H9 (cell line): Measurements from ENCODE around the gene EGLN1. TPM values are rescaled to one million over a fixed set of nuclear protein-coding genes. Genes with fewer than 3 reads are reported as not detected.
A peak's percentile ranks its signal among the peaks of the same experiment; 100 is the strongest.

Experiments
- DNase-seq: peaks from one replicate; pipeline ENCODE4 v3.0.0-alpha.2; 2017
- H2AFZ ChIP-seq: one replicate; pipeline ENCODE4 v1.6.1; 2013; ENCODE audit warnings: mild to moderate bottlenecking, low read length, control low read depth, moderate library complexity
- H2AK5ac ChIP-seq: 2 replicates; pipeline ENCODE4 v1.6.1; 2013; ENCODE audit warnings: low read length, control low read depth, mixed read lengths; ENCODE audit not compliant: insufficient read length
- H2BK120ac ChIP-seq: one replicate; pipeline ENCODE4 v1.6.1; 2013; ENCODE audit warnings: low read depth, mild to moderate bottlenecking, low read length, control low read depth, inconsistent platforms; ENCODE audit not compliant: poor library complexity, severe bottlenecking
- H2BK12ac ChIP-seq: 2 replicates; pipeline ENCODE4 v1.6.1; 2013; ENCODE audit warnings: low read length, control low read depth, mixed read lengths, low read depth; ENCODE audit not compliant: insufficient read length
- H2BK15ac ChIP-seq: 2 replicates; pipeline ENCODE4 v1.6.1; 2013; ENCODE audit warnings: low read depth, low read length, control low read depth
- H2BK20ac ChIP-seq: one replicate; pipeline ENCODE4 v1.6.1; 2013; ENCODE audit warnings: low read depth, mild to moderate bottlenecking, low read length, control low read depth, inconsistent platforms; ENCODE audit not compliant: poor library complexity, severe bottlenecking
- H2BK5ac ChIP-seq: 2 replicates; pipeline ENCODE4 v1.6.1; 2013; ENCODE audit warnings: low read length, control low read depth, mixed read lengths; ENCODE audit not compliant: insufficient read length
- H3K14ac ChIP-seq: 2 replicates; pipeline ENCODE4 v1.6.1; 2013; ENCODE audit warnings: low read length, control low read depth; ENCODE audit not compliant: insufficient read depth
- H3K18ac ChIP-seq: 2 replicates; pipeline ENCODE4 v1.6.1; 2013; ENCODE audit warnings: low read depth, mild to moderate bottlenecking, mixed read lengths, low read length, control low read depth; ENCODE audit not compliant: insufficient read length
- H3K23ac ChIP-seq: 2 replicates; pipeline ENCODE4 v1.6.1; 2013; ENCODE audit warnings: low read length, control low read depth, mixed read lengths, low read depth; ENCODE audit not compliant: insufficient read length
- H3K23me2 ChIP-seq: 2 replicates; pipeline ENCODE4 v1.6.1; 2013; ENCODE audit warnings: low read depth, mild to moderate bottlenecking, mixed read lengths, low read length, control low read depth; ENCODE audit not compliant: insufficient read length, poor library complexity, severe bottlenecking
- H3K27ac ChIP-seq: 2 replicates; pipeline ENCODE4 v1.5.1; 2013; ENCODE audit warnings: low read length, control low read depth, mixed read lengths, low read depth; ENCODE audit not compliant: insufficient read length
- H3K27me3 ChIP-seq: 2 replicates; pipeline ENCODE4 v1.6.1; 2013; ENCODE audit warnings: low read length, control low read depth, inconsistent platforms; ENCODE audit not compliant: insufficient read depth
- H3K4ac ChIP-seq: 2 replicates; pipeline ENCODE4 v1.6.1; 2013; ENCODE audit warnings: low read depth, mild to moderate bottlenecking, control low read depth, inconsistent platforms, low read length, moderate library complexity
- H3K4me1 ChIP-seq: 2 replicates; pipeline ENCODE4 v1.6.1; 2013; ENCODE audit warnings: low read length, control low read depth, inconsistent platforms; ENCODE audit not compliant: insufficient read depth
- H3K4me2 ChIP-seq: 2 replicates; pipeline ENCODE4 v1.6.1; 2013; ENCODE audit warnings: low read length, control low read depth, mixed read lengths; ENCODE audit not compliant: insufficient read length, insufficient read depth
- H3K56ac ChIP-seq: 2 replicates; pipeline ENCODE4 v1.6.1; 2013; ENCODE audit warnings: low read depth, mild to moderate bottlenecking, mixed read lengths, low read length, control low read depth; ENCODE audit not compliant: insufficient read length
- H3K79me1 ChIP-seq: 2 replicates; pipeline ENCODE4 v1.6.1; 2013; ENCODE audit warnings: low read depth, mild to moderate bottlenecking, moderate library complexity, low read length, control low read depth, inconsistent platforms; ENCODE audit not compliant: insufficient read depth, poor library complexity, severe bottlenecking
- H3K79me2 ChIP-seq: 2 replicates; pipeline ENCODE4 v1.6.1; 2013; ENCODE audit warnings: low read length, control low read depth, inconsistent platforms; ENCODE audit not compliant: insufficient read depth
- H3K9ac ChIP-seq: 2 replicates; pipeline ENCODE4 v1.6.1; 2013; ENCODE audit warnings: low read length, control low read depth, mixed read lengths; ENCODE audit not compliant: insufficient read length; ENCODE audit errors: extremely low read depth
- H3K9me3 ChIP-seq: one replicate; pipeline ENCODE4 v1.6.1; 2013; ENCODE audit warnings: low read depth, low read length, inconsistent platforms; ENCODE audit not compliant: control insufficient read depth
- H3T11ph ChIP-seq: one replicate; pipeline ENCODE4 v1.6.1; 2013; ENCODE audit warnings: mild to moderate bottlenecking, low read length, control low read depth, inconsistent platforms
- H4K20me1 ChIP-seq: one replicate; pipeline ENCODE4 v1.6.1; 2013; ENCODE audit not compliant: control insufficient read depth, insufficient read length, insufficient read depth
- H4K5ac ChIP-seq: 2 replicates; pipeline ENCODE4 v1.6.1; 2013; ENCODE audit warnings: low read depth, mild to moderate bottlenecking, mixed read lengths, low read length, control low read depth; ENCODE audit not compliant: insufficient read length
- H4K8ac ChIP-seq: replicated peaks from 2 replicates; pipeline ENCODE4 v1.6.1; 2013; ENCODE audit warnings: low read length, control low read depth, mixed read lengths, low read depth; ENCODE audit not compliant: insufficient read length
- H4K91ac ChIP-seq: 2 replicates; pipeline ENCODE4 v1.6.1; 2013; ENCODE audit warnings: low read depth, mild to moderate bottlenecking, moderate library complexity, mixed read lengths, low read length, control low read depth; ENCODE audit not compliant: insufficient read length
- H3K27ac Mint-ChIP-seq, 3 experiments: 2 replicates in 2 of 3; 3 replicates in 1 of 3; pipeline ENCODE4 v1.8.0; 2020 to 2021; ENCODE audit warnings: mixed read lengths in 3 of 3, mild to moderate bottlenecking in 1 of 3, moderate library complexity in 1 of 3
- H3K27me3 Mint-ChIP-seq: 2 replicates; pipeline ENCODE4 v1.8.0; 2021; ENCODE audit warnings: low read depth, mild to moderate bottlenecking, moderate library complexity, mixed read lengths
- H3K36me3 Mint-ChIP-seq, 3 experiments: 2 replicates in 2 of 3; 3 replicates in 1 of 3; pipeline ENCODE4 v1.8.0; 2020 to 2021; ENCODE audit warnings: low read depth in 3 of 3, mixed read lengths in 3 of 3; ENCODE audit not compliant: insufficient read depth in 1 of 3
- H3K4me1 Mint-ChIP-seq, 2 experiments: 2 replicates each; pipeline ENCODE4 v1.8.0; 2020; ENCODE audit warnings: mixed read lengths in 2 of 2
- H3K4me3 Mint-ChIP-seq, 2 experiments: 2 replicates in 1 of 2; 3 replicates in 1 of 2; pipeline ENCODE4 v1.8.0; 2020 to 2021; ENCODE audit warnings: mild to moderate bottlenecking in 2 of 2, mixed read lengths in 2 of 2, moderate library complexity in 1 of 2
- H3K9me3 Mint-ChIP-seq, 2 experiments: 2 replicates in 1 of 2; 3 replicates in 1 of 2; pipeline ENCODE4 v1.8.0; 2020; ENCODE audit warnings: mild to moderate bottlenecking in 2 of 2, mixed read lengths in 2 of 2, moderate library complexity in 1 of 2
- WGBS: extraction: QIAGEN DNeasy Blood & Tissue Kit; methylation state at CpG from one replicate; pipeline ENCODE4 v1.1.7; 2013; ENCODE audit warnings: missing lambda C conversion rate, low lambda C conversion rate, mixed read lengths; ENCODE audit not compliant: insufficient read length; ENCODE audit errors: extremely low coverage; 5-methylcytosine and 5-hydroxymethylcytosine counted together
- total RNA-seq: library from RNA; stranded (reverse); gene quantifications from 2 replicates; pipeline ENCODE4 v1.2.1, GENCODE V29; 2021
- TF ChIP-seq, protein P1 (sequence below): fragments of 200-600 bp; sonication (generic); conservative IDR thresholded peaks from 3 replicates; pipeline ENCODE4 v1.8.0; 2021; ENCODE audit warnings: antibody characterized with exemption, mild to moderate bottlenecking

The EGLN1 gene
- total RNA-seq, 1 experiment from 2014 or later: 8.4 TPM

DNA sequence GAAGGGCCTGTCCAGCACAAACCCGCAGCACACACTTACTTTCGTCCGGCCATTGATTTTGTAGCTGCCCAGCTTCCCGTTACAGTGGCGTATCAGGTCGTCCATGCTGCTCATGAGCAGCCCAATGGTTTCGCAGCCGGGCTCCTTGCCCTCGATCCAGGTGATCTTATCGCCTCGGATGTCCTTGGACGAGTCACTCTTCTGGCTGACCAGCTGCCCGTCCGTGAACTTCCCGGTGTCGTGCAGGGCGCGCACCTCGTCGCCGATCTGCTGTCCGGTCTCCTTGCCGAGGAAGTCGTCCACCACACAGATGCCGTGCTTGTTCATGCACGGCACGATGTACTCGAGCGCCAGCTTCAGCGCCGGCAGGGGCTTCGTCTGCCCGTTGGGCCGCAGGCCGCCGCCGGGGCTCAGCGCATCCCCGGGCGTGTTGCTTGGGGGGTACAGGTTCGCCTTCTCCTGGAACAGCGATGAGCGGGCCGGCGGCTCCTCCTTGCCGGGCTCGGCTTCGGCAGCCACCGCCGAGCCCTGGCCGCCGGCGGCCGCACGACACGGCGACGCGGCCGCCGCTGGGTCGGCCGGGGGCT is 1.0 kb downstream of the EGLN1 start:
- TF ChIP-seq, protein P1, sequence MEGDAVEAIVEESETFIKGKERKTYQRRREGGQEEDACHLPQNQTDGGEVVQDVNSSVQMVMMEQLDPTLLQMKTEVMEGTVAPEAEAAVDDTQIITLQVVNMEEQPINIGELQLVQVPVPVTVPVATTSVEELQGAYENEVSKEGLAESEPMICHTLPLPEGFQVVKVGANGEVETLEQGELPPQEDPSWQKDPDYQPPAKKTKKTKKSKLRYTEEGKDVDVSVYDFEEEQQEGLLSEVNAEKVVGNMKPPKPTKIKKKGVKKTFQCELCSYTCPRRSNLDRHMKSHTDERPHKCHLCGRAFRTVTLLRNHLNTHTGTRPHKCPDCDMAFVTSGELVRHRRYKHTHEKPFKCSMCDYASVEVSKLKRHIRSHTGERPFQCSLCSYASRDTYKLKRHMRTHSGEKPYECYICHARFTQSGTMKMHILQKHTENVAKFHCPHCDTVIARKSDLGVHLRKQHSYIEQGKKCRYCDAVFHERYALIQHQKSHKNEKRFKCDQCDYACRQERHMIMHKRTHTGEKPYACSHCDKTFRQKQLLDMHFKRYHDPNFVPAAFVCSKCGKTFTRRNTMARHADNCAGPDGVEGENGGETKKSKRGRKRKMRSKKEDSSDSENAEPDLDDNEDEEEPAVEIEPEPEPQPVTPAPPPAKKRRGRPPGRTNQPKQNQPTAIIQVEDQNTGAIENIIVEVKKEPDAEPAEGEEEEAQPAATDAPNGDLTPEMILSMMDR: no peak
- Histone ChIP-seq H2BK20ac (no peak overlapping the region), H3K79me2 (no peaks in the 10 kb centered on the region), H3K14ac (no peak overlapping the region; the same call in 1 of the 2 replicates), H3K23ac (no peak overlapping the region), H2BK15ac (no peak overlapping the region; the same call in 1 of the 2 replicates), H3K4me2 (peak overlapping the region; percentile 99), H3K56ac (no peak overlapping the region), H4K91ac (no peak overlapping the region), H3K23me2 (peaks cover 16% of the 10 kb centered on the region), H4K8ac (no peak overlapping the region), H2AK5ac (no peak overlapping the region), H3K79me1 (no peaks in the 10 kb centered on the region), H3K9me3 (no peaks in the 10 kb centered on the region), H2BK120ac (no peak overlapping the region), H4K5ac (no peak overlapping the region), H3K27me3 (peaks cover 30% of the 10 kb centered on the region), H2BK5ac (no peak overlapping the region), H3K18ac (no peak overlapping the region), H2BK12ac (no peak overlapping the region), H4K20me1 (no peaks in the 10 kb centered on the region), H3T11ph (no peak overlapping the region), H3K4ac (no peak overlapping the region), H3K27ac (no peak overlapping the region), H3K4me1 (no peaks in the 10 kb centered on the region), H2AFZ (no peak overlapping the region), H3K9ac (peak overlapping the region; percentile 34)
- no peaks in the 10 kb centered on the region for H3K36me3 Mint-ChIP-seq
- WGBS: no CpG with 5 or more reads among the region's 63 CpGs
- H3K27me3 Mint-ChIP-seq: peaks cover 65% of the 10 kb centered on the region
- H3K9me3 Mint-ChIP-seq: no peaks in the 10 kb centered on the region
- DNase-seq: peak; percentile 64
- H3K4me1 Mint-ChIP-seq: peaks cover 33 to 36% of the 10 kb centered on the region in 2 experiments
- peak overlapping the region in 1 of 3 experiments; percentile 70; a peak in 1 of 7 replicates for H3K27ac Mint-ChIP-seq
- H3K4me3 Mint-ChIP-seq: peak overlapping the region; percentile 83 to 92
